ENCODE data around the gene SNRPA1.
"Not testable (repeated sequence)": the region's sequence is repeated elsewhere in the genome, so short reads cannot be mapped to it uniquely, and the experiment has no call there.

Gene SNRPA1

DNA sequence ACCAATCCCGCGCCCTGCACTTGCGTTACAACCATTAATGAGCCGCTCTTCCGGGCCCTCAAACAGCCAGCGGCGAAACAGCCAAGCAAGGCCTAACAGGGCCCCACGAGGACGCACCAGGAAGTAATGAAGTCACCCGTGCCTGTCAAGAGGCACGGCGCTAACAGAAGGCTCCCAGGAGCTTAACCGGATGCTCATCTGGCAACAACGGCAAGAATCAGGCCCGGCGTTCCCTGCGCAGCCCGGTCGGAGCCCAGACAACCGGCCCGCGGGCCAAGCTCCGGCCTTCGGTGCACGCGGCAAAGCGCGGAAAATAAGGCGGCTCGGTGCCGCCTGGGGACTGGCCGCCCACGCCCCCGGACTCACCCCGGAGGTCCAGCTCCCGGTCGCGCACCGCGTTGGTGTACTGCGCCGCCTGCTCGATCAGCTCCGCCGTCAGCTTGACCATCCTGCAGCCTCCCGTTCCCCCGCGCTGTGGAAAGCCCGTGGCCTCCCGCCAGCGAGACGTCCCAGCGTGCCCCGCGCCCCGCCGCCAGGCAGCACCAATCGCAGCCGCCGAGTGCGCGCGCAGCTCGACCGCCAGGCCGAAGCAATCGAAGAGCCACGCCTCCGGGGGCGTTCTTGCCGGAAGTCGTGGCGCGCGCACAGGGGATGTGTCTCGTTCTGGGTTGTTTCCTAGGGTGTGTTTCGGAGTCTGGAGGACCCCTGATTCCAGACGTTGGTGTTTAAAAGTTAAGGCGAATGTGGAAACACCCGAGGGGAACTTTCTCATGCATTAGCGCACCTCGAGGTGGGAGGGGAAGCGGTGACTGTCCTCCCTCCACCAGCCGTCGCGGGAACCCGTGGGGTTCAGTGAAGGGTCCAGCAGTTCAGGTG is at the start of gene SNRPA1:
TSS of gene SNRPA1 (minus strand) at position 518 of the 876 bp plus-strand sequence. CDS start at position 448, 70 bp downstream.
- DNase-seq (ENCODE audit: low read depth, low spot score), result peak; percentile 96

DNA sequence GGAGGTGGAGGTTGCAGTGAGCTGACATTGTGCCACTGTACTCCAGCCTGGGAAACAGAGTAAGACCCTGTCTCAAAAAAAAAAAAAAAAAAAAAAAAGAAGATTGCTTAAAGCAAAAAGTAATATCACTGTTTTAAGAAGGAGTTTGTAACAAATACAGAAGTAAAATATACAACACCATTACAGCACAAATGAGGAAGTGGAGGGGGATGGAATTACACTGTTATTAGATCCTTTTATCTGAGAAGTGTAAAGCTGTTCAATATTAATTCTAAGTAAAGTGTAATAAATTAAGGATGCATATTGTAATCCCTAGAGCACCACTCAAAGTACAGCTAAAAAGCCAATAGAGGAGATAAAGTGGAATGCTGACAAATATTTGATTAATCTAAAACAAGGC is 47.0 kb upstream of the SNRPA1 start:
- no peak for DNase-seq (ENCODE audit: low read depth, low spot score)

DNA sequence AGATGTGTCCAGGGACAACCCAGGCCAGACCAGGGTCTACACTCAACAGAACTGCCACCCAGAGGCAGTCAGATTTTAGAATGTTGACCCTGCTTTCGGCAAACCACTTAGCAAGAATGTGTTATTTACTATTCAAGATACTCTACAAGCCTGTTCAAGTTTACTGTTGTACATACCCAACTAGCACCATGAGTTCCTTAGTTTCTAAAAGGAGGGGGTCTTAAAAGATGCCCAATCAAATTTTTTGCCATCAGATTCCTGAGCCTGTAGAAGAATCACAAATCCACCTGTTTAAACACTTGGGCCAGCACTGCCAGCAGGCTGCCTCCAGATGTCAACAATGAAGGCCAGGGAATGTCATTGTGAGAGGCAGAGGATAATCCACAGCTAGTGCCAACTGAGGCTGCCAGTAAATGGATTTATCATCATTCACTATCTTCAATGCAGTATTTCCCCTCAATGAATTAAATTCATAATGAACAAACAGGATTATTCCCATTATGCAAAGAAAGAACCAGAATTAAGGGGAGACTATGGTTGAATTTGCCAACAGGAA is 43.5 kb upstream of the SNRPA1 start:
- no peak for DNase-seq (ENCODE audit: low read depth, low spot score)

DNA sequence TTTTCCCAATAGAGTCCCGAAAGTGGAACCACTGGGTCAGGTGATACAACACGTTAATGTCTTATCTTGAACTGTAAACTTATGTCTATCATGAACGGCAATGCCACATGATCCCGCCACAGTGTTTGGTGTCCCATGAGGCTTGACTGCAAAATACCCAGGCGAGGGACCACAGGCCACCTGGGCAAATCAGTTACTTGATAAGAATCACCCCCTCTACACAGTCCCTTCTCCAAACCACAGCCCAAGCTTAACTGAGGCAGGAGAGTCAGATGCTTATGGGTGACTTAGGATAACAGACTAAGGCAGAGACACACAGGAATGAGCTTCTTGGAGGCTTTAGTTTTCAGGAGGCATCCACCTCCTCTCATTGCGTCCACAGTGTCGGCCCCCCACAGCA is 42.9 kb upstream of the SNRPA1 start:
- DNase-seq (ENCODE audit: low read depth, low spot score), result no peak

DNA sequence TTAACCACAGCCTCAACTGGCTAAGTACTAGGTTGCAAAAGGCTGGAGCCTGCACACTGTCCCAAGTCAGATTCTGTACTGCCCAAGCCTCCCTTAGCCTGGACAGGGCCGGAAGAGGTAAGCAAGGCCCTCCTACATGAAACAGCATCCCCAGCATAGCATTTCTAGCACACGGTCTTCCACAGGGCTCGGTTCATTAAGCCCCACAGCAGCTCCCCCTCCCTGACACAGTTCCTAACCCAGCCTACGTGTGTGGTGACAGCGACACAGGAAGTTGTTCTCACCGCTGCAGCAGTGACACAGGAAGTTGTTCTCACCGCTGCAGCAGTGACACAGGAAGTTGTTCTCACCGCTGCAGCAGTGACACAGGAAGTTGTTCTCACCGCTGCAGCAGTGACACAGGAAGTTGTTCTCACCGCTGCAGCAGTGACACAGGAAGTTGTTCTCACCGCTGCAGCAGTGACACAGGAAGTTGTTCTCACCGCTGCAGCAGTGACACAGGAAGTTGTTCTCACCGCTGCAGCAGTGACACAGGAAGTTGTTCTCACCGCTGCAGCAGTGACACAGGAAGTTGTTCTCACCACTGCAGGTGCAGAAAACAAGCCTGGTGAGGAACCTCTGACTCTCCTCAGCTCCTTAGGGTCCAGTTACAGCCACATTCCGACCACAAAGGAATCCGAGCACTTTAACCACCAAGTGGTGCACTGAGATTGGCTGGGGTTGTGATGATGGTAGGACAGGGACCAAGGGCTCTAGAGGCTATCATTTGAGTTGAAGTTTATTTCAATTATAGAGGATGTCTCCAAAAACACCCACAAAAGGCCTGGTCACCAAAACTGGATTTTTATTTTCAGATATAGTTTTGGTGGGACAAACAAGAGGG is 39.1 kb upstream of the SNRPA1 start:
- DNase-seq (ENCODE audit: low read depth, low spot score), result not testable (repeated sequence)

DNA sequence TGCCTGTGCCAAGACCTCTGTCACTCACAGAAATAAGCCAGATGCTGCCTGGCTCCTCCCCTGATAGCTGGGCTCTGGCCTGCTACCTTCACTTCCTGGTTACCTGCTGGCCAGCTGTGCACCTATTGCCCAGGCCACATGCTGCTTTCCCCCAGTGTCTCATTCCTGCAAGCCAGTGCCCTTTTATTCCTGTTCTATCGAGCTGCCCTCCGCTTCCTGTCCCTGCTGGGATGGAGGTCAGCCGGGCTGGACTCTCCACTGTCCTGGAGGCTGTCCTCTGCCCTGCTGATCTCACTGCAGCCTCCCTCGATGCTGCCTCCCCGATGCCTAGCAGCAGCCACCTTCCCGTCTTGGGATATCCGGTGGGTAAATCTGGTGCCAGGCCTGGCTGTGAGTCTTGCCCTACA is 37.0 kb upstream of the SNRPA1 start:
- no peak for DNase-seq (ENCODE audit: low read depth, low spot score)

DNA sequence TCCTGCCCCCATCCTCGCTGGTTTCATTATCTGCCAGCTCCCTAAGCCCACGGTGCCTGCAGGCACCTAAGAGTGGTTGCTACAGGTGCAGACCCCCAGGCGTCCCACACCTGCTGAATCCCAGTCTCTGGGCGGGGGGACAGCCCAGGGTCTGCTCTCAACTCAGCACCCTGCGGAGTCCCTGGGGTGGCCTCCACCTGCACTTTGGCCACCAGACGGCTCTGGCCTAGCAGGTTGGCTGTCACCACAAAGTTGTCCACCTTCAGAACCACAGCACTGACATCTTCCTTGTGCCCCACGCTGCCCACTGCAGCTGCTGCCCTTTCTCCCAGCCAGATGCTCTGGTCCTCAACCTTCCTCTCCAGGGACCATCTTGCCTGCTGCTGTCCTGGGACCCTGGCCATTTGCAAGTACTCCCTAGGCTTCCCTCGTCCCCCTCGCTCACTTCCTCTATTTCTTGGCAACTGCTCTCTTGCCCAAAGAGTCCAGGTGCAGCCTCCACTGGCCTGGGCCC is 34.9 kb upstream of the SNRPA1 start:
- no peak for DNase-seq (ENCODE audit: low read depth, low spot score)

DNA sequence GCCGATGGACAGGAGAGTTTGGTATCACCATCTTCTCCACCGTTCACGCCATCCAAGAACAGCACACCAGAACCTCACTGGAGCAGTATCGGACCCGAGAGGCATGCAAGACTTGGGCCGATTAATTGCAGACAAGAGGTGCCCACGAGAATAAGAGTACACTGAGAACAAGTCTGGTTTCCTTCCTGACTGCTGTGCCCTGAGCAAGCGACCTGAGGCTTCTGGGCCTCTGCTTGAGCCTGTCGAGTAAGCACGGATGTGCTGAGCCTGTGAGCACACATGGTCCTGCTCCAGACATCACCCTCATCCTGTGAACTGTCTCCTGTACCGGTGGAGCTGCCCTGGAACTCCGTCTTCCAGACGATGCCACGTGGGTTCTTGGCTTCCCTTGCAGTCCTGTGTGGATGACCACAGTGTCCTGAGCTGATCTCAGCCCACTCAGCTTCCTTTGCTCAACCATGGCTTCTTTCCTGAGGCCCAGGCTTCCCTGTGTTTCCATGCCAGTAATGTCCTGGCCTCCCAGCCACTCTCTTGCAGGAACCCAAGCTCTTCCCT is 34.3 kb upstream of the SNRPA1 start:
- DNase-seq (ENCODE audit: low read depth, low spot score), result no peak

DNA sequence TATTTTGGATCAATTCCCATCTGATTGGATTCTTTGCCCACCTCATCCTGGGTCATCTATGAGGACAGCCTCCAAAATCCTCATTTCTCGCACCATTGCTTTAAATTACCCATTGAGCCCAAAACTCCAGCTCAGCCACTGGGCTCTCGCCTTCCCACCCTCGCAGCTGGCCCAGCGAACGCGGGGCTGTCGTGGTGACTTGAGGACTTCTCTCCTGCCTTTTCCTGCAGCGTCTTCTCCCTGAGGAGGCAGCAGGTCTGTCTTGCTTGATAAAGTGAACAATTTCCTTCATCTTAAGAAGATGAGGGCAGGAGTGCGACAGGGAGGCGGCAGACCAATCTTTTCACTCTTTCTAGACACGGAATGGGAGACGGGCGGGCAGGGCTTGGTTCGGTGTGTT is 33.0 kb upstream of the SNRPA1 start:
- no peak for DNase-seq (ENCODE audit: low read depth, low spot score)

DNA sequence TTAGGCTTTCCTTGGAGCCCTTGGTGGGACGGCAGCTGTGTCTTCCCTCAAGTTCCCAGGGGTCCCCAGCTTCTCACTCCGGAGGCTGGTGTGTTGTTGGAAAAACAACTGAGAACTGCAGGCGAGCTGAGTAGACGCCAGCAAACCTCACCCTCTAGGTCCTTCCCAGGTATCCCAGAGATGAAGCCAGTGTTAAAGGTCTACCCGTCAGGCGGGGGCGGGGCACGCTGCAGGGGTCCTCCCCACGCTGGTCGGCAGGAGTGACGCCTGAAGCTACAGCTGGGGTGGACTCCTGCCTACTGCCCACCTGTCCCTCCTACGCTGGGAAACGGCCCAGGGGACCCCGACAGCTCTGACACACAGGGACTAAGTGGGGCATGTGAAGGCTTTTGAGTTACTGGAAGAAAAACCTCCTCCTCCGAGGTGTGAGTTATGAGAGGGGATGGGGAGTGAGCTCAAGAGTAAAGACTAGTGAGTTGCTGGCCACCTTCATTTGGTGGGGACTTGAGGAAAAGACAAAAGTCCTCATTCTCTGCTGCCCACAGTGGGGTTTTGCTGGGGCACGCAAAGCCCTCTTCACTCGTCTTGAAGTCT is 32.2 kb upstream of the SNRPA1 start:
- DNase-seq (ENCODE audit: low read depth, low spot score), result no peak

DNA sequence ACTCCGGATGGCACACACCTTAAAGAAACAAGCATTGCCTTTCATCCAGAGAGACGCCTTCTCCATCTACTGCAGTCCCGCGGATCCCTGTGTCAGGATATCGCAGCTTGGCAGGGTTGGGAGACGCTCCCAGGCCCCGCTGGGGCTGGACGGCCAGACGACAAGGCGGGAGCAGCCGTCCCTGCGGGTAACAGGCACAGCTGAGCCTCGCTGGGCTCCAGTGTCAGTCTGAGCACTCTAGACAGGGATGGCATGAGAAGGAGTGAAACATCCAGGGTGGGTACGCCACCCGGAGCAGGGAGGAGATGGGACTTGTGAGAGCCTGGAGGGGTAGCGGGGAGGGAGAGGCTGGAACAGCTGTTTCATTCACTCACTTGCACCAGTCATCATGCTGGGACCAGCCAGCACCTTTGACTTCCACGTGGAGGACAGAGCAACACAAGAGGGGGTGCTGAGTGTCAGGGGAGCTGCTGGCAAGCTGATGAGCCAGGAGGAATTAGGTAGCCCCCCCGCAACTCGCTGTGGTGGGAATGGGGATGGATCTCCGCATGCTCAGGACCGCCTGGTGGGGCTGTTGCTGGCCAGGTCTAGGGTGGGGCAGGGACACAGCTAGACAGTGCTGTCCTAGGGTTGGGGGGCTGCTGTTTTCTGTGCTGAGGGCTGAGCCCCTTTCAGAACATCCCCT is 31.6 kb upstream of the SNRPA1 start:
- no peak for DNase-seq (ENCODE audit: low read depth, low spot score)

DNA sequence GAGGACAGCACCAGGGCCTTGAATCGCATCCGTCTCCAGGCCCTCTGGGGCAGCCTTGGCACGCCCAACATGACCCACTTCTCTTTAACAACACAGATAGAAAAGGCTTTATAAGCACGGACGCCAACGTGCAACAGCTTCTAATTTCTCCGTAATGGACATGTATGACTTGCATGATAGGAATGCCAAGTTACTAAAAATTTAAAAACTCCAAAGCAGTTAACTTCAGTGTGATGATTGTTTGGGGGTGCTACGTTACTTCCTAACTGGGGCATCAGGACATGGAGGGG is 30.9 kb upstream of the SNRPA1 start:
- DNase-seq (ENCODE audit: low read depth, low spot score), result no peak

DNA sequence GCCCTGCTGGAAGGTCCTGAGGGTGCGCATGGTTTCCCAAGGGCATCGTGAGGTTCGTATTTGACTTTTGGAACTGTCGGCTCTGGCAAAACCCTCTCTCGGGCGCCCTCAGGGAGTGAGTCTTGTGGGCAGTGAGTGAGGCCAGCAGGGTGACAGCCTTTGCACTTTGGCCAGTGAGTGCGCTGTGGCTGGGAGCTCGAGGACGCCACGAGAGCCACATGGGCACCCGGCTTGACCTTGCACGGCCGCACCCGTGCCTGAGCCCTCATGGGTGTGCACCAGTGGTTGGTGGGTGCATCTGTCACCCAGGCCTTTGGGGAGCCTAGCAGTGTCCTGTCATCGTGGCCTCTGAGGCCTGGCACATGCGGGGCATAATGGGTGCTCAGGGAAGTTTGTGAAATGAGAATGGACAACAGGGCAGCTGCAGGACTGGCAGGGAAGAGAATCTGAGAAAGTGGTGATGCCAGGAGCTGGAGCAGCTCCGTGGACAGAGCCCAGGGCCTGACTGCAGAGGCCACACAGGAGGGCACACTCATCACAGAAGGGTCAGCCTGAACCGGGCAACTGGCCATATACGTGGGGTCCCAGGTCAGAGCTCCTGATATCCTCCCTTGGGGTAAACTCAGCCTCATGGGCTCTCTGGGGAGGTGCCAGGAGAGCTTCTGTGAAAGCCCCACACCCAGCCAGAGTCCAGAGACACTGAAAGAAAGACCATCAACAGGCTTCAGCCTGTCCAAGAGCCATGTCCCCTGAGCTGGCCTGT is 30.4 kb upstream of the SNRPA1 start:
- no peak for DNase-seq (ENCODE audit: low read depth, low spot score)

DNA sequence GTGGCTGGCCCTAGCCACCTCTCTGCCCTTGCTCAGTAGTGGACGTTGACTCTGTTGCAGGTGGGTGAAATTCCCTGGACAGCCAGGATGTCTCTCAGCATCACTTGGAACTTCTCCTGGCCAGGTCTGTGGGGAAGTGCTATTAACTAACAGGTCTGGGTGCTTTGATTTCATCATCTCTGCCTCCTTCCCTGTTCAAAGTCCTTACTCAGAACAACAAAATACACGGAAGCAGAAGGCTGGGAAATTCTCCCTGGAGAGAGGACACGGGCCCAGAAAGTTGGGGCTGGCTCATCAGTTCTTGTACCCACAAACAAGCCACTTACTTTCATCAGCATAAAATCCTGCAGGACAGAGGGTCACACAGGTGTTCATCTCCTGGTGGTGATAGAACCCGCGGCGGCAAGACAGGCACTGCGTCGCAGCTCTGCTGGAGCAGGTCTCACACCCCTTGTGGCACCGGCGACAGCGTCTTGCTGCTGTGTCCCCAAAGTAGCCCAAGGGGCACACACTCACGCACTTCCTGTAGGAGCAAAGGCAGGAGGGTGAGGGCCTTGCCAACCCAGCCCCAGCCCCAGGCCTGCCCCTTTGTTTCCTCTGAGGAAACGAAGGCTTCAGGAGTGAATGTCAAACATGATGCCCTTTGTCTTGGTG is 29.6 kb upstream of the SNRPA1 start:
- no peak for DNase-seq (ENCODE audit: low read depth, low spot score)

DNA sequence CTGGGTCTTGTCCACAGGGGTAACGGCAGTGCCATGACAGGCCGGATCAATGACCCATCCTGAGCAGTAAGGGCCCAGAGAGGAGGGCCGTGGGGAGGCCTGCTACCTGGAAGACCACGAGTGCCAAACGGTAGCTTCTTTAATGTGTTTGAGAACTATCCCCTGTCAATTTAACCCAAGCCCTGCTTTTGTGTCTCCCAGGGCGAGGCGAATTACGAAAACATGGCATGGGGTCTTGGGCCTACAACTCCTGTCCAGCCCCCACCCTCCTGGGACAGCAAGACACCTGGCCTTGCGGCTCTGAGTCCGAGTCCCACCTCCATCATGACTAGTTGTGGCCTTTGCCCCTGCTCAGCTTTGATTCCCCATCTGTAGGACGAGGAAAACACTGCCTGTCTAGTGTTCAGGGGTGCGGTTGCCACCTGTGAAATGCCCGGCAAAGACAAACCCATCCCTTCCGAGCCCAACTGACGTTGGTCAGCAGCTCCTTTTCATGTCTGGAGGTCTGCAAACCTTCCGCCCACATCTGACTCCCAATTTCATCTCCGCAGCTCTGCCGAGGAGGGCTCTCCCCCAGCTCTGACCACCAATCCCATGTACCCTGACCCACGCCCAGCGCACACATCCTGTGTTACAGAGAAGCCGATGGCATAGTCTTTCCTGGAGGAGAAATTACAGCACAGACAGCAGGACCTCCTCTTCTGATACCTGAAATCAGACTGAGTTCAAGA is 28.9 kb upstream of the SNRPA1 start:
- no peak for DNase-seq (ENCODE audit: low read depth, low spot score)

DNA sequence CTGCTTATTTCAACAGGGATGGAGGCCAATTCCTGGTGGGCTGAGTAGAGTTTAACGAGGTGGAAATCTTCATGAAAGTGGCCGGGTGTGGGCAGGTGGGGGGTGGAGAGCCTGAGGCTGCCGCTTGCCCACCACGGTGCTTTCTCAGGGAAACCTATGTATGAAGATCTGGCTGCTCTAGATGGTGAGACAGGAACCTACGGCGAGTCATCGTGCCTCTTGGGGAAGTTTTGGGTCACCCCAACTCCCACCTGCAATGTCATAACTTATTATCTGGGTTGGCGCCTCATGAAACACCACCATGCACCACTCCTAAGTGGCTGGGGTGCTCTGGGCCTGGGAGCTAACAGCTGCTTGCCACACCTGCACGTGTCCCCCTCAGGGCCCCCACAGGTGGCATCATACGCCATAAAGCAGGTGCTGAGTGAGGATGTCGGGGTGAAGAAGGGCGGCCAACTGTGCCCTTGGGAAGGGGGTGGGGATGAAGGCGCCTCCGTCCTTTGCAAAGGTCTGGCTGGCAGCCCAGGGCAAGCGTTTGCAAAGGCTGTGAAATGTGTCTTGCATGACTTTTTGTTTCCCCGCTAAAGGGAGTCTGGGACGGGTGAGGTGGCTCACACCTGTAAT is 27.9 kb upstream of the SNRPA1 start:
- DNase-seq (ENCODE audit: low read depth, low spot score), result no peak

DNA sequence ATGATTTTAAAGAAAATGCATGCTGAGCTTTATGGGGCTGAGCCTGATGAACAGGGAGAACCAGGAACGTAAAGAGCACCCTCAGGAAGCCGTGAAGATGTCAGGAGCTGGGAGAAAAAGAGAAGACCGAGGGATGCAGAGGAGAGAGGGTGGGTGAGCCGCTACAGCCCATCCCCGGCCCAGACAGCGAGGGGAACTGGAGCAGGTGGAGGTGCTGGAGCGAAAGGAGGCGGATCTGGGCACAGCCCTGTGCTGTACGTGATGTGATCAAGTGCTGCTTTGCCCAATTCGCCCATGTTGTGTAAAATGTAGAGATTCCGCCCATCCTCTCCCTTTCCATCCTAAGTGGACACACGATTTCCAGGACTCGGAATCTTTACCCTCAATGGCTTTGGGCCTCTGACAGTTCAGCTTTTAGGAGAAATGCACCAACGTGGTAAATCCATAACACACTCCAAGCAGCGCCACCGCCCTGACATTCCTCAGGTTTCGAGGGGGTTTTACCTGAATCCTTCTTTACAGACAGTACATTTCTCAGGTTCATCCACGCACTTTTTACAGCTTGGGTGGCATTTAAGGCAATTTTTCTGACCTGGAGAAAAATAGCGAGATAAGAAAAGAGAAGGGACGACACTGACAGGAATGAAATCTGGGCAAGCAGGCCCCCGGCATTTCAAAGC is 27.1 kb upstream of the SNRPA1 start:
- DNase-seq (ENCODE audit: low read depth, low spot score), result no peak

DNA sequence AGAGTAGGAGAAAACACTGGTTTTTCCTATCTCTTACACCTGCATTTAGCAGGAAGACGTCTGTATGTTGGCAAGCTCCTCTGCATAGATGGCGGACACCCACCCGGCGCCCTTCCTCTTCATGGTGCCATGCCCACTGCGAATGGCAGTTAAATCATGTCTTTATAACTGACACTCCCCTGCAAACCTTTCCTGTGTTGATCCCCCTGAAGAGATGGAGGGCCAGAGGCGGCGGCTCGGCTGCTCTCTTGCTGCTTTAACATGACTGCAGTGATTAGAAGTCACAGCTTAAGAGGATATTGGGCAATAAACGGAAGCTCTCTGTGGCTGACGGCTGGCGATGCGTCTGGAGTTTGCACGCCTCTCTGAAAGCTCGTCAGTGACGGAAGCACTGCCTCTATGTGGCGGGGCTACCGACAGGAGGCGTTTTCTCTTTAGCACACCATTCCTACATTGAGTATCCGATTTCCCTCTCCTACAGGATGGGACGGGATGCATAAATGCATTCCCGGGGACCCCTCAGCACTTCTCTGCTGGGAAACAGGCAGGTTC is 25.5 kb upstream of the SNRPA1 start:
- DNase-seq (ENCODE audit: low read depth, low spot score), result peak; percentile 19

All from activated naive CD8-positive, alpha-beta T cell treated with anti-CD3 and anti-CD28 coated beads, Interleukin-2, amount 50 U/mL, for 16 hours (primary cell).